Measurements from ENCODE around the gene KCNK13.

Gene KCNK13

GRCh38 chr14:90137807-90138206 is 76.0 kb downstream of the KCNK13 start:
- DNase-seq, result no peak

GRCh38 chr14:90139199-90139598 is 77.4 kb downstream of the KCNK13 start:
- no peak for DNase-seq

GRCh38 chr14:90140298-90140955 is 78.6 kb downstream of the KCNK13 start:
- DNase-seq, result no peak

GRCh38 chr14:90140956-90141316 is 79.1 kb downstream of the KCNK13 start:
- DNase-seq, result no peak

GRCh38 chr14:90153429-90153828 is 91.6 kb downstream of the KCNK13 start:
- DNase-seq, result no peak

- DNase-seq, result no peak
These were observed 92.3 kb downstream of the KCNK13 start for GRCh38 chr14:90154110-90154509.

- no peak for DNase-seq
These were observed 97.4 kb downstream of the KCNK13 start for GRCh38 chr14:90159146-90159545.

GRCh38 chr14:90159688-90160087 is 97.9 kb downstream of the KCNK13 start:
- no peak for DNase-seq

GRCh38 chr14:90161129-90161528 is 99.3 kb downstream of the KCNK13 start:
- DNase-seq, result no peak

- DNase-seq, result no peak
These were observed 106.8 kb downstream of the KCNK13 start for GRCh38 chr14:90168425-90169105.

GRCh38 chr14:90175631-90176030 is 113.8 kb downstream of the KCNK13 start:
- no peak for DNase-seq

GRCh38 chr14:90177539-90178189 is 115.9 kb downstream of the KCNK13 start:
- no peak for DNase-seq

- DNase-seq, result no peak
These were observed 117.6 kb downstream of the KCNK13 start for GRCh38 chr14:90179357-90179756.

- no peak for DNase-seq
These were observed 118.3 kb downstream of the KCNK13 start for GRCh38 chr14:90179809-90180779.

- DNase-seq, result no peak
These were observed 122.3 kb downstream of the KCNK13 start for GRCh38 chr14:90184094-90184493.

GRCh38 chr14:90184571-90185266 is 122.9 kb downstream of the KCNK13 start:
- DNase-seq, result no peak

GRCh38 chr14:90188588-90188987 is 126.8 kb downstream of the KCNK13 start:
- DNase-seq, result no peak

- no peak for DNase-seq
These were observed 129.4 kb downstream of the KCNK13 start for GRCh38 chr14:90191154-90191553.

- DNase-seq, result no peak
These were observed 129.8 kb downstream of the KCNK13 start for GRCh38 chr14:90191585-90191984.

GRCh38 chr14:90193925-90194324 is 132.1 kb downstream of the KCNK13 start:
- peak; percentile 9 for DNase-seq

GRCh38 chr14:90194706-90195105 is 132.9 kb downstream of the KCNK13 start:
- no peak for DNase-seq

- no peak for DNase-seq
These were observed 136.8 kb downstream of the KCNK13 start for GRCh38 chr14:90198541-90199060.
